Endothelial cell (in vitro differentiated cells): ENCODE data around the gene ADAMTS12. TPM values are rescaled to one million over a fixed set of nuclear protein-coding genes. Genes with fewer than 3 reads are reported as not detected.

Experiments used
- DNase-seq: peaks from one replicate; pipeline ENCODE4 v3.0.0; 2021; ENCODE audit warnings: low spot score
- H3K27ac Mint-ChIP-seq: one replicate; pipeline ENCODE4 v1.8.0; 2021; ENCODE audit warnings: mixed read lengths, inconsistent platforms; ENCODE audit not compliant: unreplicated experiment
- H3K27me3 Mint-ChIP-seq: one replicate; pipeline ENCODE4 v1.8.0; 2021; ENCODE audit warnings: mild to moderate bottlenecking, moderate library complexity, mixed read lengths, inconsistent platforms; ENCODE audit not compliant: unreplicated experiment
- H3K36me3 Mint-ChIP-seq: one replicate; pipeline ENCODE4 v1.8.0; 2021; ENCODE audit warnings: mild to moderate bottlenecking, low read depth, mixed read lengths, inconsistent platforms; ENCODE audit not compliant: unreplicated experiment
- H3K4me1 Mint-ChIP-seq: one replicate; pipeline ENCODE4 v1.8.0; 2021; ENCODE audit warnings: mild to moderate bottlenecking, mixed read lengths, inconsistent platforms; ENCODE audit not compliant: unreplicated experiment
- H3K4me3 Mint-ChIP-seq: one replicate; pipeline ENCODE4 v1.8.0; 2021; ENCODE audit warnings: mild to moderate bottlenecking, mixed read lengths, inconsistent platforms; ENCODE audit not compliant: unreplicated experiment
- H3K9me3 Mint-ChIP-seq: one replicate; pipeline ENCODE4 v1.8.0; 2021; ENCODE audit warnings: mixed read lengths, inconsistent platforms; ENCODE audit not compliant: unreplicated experiment
- CTCF ChIP-seq: fragments of 200-600 bp; sonication (generic); IDR thresholded peaks from one replicate; pipeline ENCODE4 v1.5.0; 2021; ENCODE audit warnings: antibody characterized with exemption; ENCODE audit not compliant: unreplicated experiment
- total RNA-seq: library from RNA; stranded (reverse); fragmentation: NEBNext Ultra II Directional; extraction: Animal tissue kit (Norgen Biotek cat#: 25700); gene quantifications from one replicate; pipeline ENCODE4 v1.2.1, GENCODE V29; 2021; ENCODE audit not compliant: unreplicated experiment

ADAMTS12 gene
- total RNA-seq, 1 donor from 2014 or later = 9.8 TPM

GRCh38 chr5:33827018-33827707 lies 64.6 kb downstream of the ADAMTS12 start:
- DNase-seq = no peak
- Mint-ChIP-seq H3K4me3 (no peak overlapping the region), H3K27me3 (no peaks in the 10 kb centered on the region), H3K4me1 (no peaks in the 10 kb centered on the region), H3K36me3 (no peaks in the 10 kb centered on the region), H3K27ac (no peak overlapping the region), H3K9me3 (no peaks in the 10 kb centered on the region)
- TF ChIP-seq CTCF = no peak

- Mint-ChIP-seq H3K4me3 (no peak overlapping the region), H3K9me3 (no peaks in the 10 kb centered on the region), H3K36me3 (no peaks in the 10 kb centered on the region), H3K27me3 (no peaks in the 10 kb centered on the region), H3K4me1 (no peaks in the 10 kb centered on the region), H3K27ac (no peak overlapping the region)
- no peak for DNase-seq
- no peak for TF ChIP-seq CTCF
These were observed 67.1 kb downstream of the ADAMTS12 start for GRCh38 chr5:33824516-33825195.

- H3K36me3 Mint-ChIP-seq = no peaks in the 10 kb centered on the region
- no peaks in the 10 kb centered on the region for H3K27me3 Mint-ChIP-seq
- DNase-seq = no peak
- H3K9me3 Mint-ChIP-seq = no peaks in the 10 kb centered on the region
- TF ChIP-seq CTCF = no peak
- peaks cover 13% of the 10 kb centered on the region for H3K4me1 Mint-ChIP-seq
- peak overlapping the region; percentile 83 for H3K27ac Mint-ChIP-seq
- no peak overlapping the region for H3K4me3 Mint-ChIP-seq
These were observed 74.5 kb downstream of the ADAMTS12 start for GRCh38 chr5:33817301-33817700.

- H3K27ac Mint-ChIP-seq = peak overlapping the region; percentile 83
- no peak overlapping the region for H3K4me3 Mint-ChIP-seq
- no peaks in the 10 kb centered on the region for H3K27me3 Mint-ChIP-seq
- no peaks in the 10 kb centered on the region for H3K9me3 Mint-ChIP-seq
- no peak for TF ChIP-seq CTCF
- H3K4me1 Mint-ChIP-seq = peaks cover 13% of the 10 kb centered on the region
- DNase-seq = no peak
- no peaks in the 10 kb centered on the region for H3K36me3 Mint-ChIP-seq
These were observed 75.0 kb downstream of the ADAMTS12 start for GRCh38 chr5:33816791-33817190.

GRCh38 chr5:33812746-33813145 lies 79.0 kb downstream of the ADAMTS12 start:
- Mint-ChIP-seq H3K4me1 (peaks cover 33% of the 10 kb centered on the region), H3K27ac (no peak overlapping the region), H3K27me3 (no peaks in the 10 kb centered on the region), H3K4me3 (no peak overlapping the region), H3K9me3 (no peaks in the 10 kb centered on the region), H3K36me3 (no peaks in the 10 kb centered on the region)
- no peak for TF ChIP-seq CTCF
- DNase-seq = no peak
